SK-N-SH treated with all-trans-retinoic acid at 6 μM for 48 hours (cell line): ENCODE data around the gene EEFSEC.

Experiments used
- ATAC-seq: fragments of 200-7000 bp; cut with Tn5 transposase; 3 replicates; pipeline ENCODE4 v1.9.1; 2020; ENCODE audit warnings: mild to moderate bottlenecking, moderate library complexity
- ARNTL ChIP-seq: fragments of 450-650 bp; formaldehyde crosslinking; IDR thresholded peaks from 2 replicates; pipeline ENCODE4 v1.5.0; 2020; ENCODE audit warnings: low read depth, mild to moderate bottlenecking, moderate library complexity, borderline replicate concordance
- CSDC2 ChIP-seq: fragments of 250-450 bp; sonication (Bioruptor Pico); IDR thresholded peaks from 2 replicates; pipeline ENCODE4 v1.5.0; 2020; ENCODE audit warnings: mild to moderate bottlenecking, moderate library complexity
- GLIS3 ChIP-seq: fragments of 250-450 bp; sonication (Bioruptor Pico); IDR thresholded peaks from 2 replicates; pipeline ENCODE4 v1.5.0; 2020; ENCODE audit warnings: mild to moderate bottlenecking, moderate library complexity
- ISL1 ChIP-seq: fragments of 250-450 bp; sonication (Bioruptor Pico); IDR thresholded peaks from 2 replicates; pipeline ENCODE4 v2.1.2; 2022; ENCODE audit warnings: mild to moderate bottlenecking, moderate library complexity
- OSR1 ChIP-seq: fragments of 250-450 bp; sonication (Bioruptor Pico); IDR thresholded peaks from 2 replicates; pipeline ENCODE4 v1.8.0; 2022; ENCODE audit warnings: moderate library complexity, mild to moderate bottlenecking, inconsistent platforms
- PPARA ChIP-seq: fragments of 250-450 bp; sonication (Bioruptor Pico); IDR thresholded peaks from 2 replicates; pipeline ENCODE4 v1.5.0; 2020; ENCODE audit warnings: mild to moderate bottlenecking, borderline replicate concordance
- RARB ChIP-seq: fragments of 250-450 bp; sonication (Bioruptor Pico); IDR thresholded peaks from 2 replicates; pipeline ENCODE4 v1.8.0; 2021; ENCODE audit warnings: mild to moderate bottlenecking, moderate library complexity
- SNAI2 ChIP-seq: fragments of 250-450 bp; sonication (Bioruptor Pico); IDR thresholded peaks from 2 replicates; pipeline ENCODE4 v1.5.0; 2020; ENCODE audit warnings: mild to moderate bottlenecking, moderate library complexity
- ZC3H10 ChIP-seq: fragments of 250-450 bp; sonication (Bioruptor Pico); IDR thresholded peaks from 2 replicates; pipeline ENCODE4 v1.5.1; 2021; ENCODE audit warnings: mild to moderate bottlenecking, moderate library complexity
- ZFP30 ChIP-seq: fragments of 450-650 bp; formaldehyde crosslinking; IDR thresholded peaks from 2 replicates; pipeline ENCODE4 v1.5.0; 2022; ENCODE audit warnings: mild to moderate bottlenecking, moderate library complexity
- ZNF565 ChIP-seq: fragments of 450-650 bp; formaldehyde crosslinking; conservative IDR thresholded peaks from 2 replicates; pipeline ENCODE4 v1.5.0; 2020; ENCODE audit warnings: low read depth, mild to moderate bottlenecking, moderate library complexity
- ZNF70 ChIP-seq: fragments of 450-650 bp; formaldehyde crosslinking; IDR thresholded peaks from 2 replicates; pipeline ENCODE4 v1.5.0; 2020; ENCODE audit warnings: mild to moderate bottlenecking, moderate library complexity
- ZNF8 ChIP-seq: fragments of 450-650 bp; formaldehyde crosslinking; IDR thresholded peaks from 2 replicates; pipeline ENCODE4 v1.5.0; 2020; ENCODE audit warnings: mild to moderate bottlenecking, moderate library complexity
- TF ChIP-seq, protein P1 (sequence below): fragments of 250-450 bp; sonication (Bioruptor Pico); IDR thresholded peaks from 2 replicates; pipeline ENCODE4 v1.8.0; 2020; ENCODE audit warnings: mild to moderate bottlenecking, moderate library complexity, borderline replicate concordance
- TF ChIP-seq, protein P2 (sequence below): fragments of 250-450 bp; sonication (Bioruptor Pico); IDR thresholded peaks from 2 replicates; pipeline ENCODE4 v1.5.0; 2020; ENCODE audit warnings: mild to moderate bottlenecking, moderate library complexity
- TF ChIP-seq, protein P3 (sequence below): fragments of 250-450 bp; sonication (Bioruptor Pico); IDR thresholded peaks from 2 replicates; pipeline ENCODE4 v1.8.0; 2021; ENCODE audit warnings: low read depth, mild to moderate bottlenecking, moderate library complexity, borderline replicate concordance

EEFSEC gene, protein sequence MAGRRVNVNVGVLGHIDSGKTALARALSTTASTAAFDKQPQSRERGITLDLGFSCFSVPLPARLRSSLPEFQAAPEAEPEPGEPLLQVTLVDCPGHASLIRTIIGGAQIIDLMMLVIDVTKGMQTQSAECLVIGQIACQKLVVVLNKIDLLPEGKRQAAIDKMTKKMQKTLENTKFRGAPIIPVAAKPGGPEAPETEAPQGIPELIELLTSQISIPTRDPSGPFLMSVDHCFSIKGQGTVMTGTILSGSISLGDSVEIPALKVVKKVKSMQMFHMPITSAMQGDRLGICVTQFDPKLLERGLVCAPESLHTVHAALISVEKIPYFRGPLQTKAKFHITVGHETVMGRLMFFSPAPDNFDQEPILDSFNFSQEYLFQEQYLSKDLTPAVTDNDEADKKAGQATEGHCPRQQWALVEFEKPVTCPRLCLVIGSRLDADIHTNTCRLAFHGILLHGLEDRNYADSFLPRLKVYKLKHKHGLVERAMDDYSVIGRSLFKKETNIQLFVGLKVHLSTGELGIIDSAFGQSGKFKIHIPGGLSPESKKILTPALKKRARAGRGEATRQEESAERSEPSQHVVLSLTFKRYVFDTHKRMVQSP

DNA sequence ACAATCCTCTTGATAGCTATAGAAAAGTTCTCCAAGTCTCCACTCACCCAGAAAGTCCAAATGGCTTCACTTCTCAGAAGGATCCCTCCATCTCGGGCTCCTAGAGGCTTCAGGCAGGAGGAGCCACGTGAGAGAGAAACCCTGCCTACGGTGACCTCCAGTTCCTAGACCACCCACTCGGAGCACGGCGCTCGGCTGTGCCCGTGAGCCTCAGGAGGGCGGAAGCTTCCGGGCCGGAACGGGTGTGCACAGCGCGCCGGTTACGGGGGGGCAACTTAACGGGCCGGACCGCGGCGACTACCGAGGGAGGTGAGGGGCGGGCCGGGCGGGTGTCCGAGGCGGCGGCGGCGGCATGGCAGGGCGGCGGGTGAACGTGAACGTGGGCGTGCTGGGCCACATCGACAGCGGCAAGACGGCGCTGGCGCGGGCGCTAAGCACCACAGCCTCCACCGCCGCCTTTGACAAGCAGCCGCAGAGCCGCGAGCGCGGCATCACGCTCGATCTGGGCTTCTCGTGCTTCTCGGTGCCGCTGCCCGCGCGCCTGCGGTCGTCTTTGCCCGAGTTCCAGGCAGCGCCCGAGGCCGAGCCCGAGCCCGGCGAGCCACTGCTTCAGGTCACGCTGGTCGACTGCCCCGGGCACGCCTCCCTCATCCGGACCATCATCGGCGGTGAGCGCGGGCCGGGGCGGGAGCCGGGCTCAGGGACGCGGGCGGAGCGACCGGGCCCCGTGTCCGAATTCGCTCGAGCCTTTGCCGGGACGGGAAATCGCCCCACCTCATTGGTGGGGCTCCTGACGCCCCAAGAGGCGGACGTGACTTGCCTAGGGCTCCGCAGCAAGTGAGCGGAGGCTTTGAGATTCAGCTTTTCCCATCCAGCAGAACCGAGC, at the start of gene EEFSEC:
TSS of gene EEFSEC (plus strand) at position 326 of the 886 bp plus-strand sequence. CDS start at position 353, 27 bp downstream.
- ATAC-seq, result peak; percentile 94
- TF ChIP-seq PPARA (CRISPR knock-in tag) (no peak), ZC3H10 (CRISPR knock-in tag) (no peak), CSDC2 (CRISPR knock-in tag) (no peak), OSR1 (CRISPR knock-in tag) (no peak), ISL1 (CRISPR knock-in tag) (no peak), RARB (CRISPR knock-in tag) (no peak), ZNF8 (CRISPR knock-in tag) (no peak), ZFP30 (CRISPR knock-in tag) (no peak), ARNTL (CRISPR knock-in tag) (no peak), ZNF70 (CRISPR knock-in tag) (no peak)
- TF ChIP-seq, protein P1, sequence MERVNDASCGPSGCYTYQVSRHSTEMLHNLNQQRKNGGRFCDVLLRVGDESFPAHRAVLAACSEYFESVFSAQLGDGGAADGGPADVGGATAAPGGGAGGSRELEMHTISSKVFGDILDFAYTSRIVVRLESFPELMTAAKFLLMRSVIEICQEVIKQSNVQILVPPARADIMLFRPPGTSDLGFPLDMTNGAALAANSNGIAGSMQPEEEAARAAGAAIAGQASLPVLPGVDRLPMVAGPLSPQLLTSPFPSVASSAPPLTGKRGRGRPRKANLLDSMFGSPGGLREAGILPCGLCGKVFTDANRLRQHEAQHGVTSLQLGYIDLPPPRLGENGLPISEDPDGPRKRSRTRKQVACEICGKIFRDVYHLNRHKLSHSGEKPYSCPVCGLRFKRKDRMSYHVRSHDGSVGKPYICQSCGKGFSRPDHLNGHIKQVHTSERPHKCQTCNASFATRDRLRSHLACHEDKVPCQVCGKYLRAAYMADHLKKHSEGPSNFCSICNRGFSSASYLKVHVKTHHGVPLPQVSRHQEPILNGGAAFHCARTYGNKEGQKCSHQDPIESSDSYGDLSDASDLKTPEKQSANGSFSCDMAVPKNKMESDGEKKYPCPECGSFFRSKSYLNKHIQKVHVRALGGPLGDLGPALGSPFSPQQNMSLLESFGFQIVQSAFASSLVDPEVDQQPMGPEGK, result no peak
- TF ChIP-seq, protein P2, sequence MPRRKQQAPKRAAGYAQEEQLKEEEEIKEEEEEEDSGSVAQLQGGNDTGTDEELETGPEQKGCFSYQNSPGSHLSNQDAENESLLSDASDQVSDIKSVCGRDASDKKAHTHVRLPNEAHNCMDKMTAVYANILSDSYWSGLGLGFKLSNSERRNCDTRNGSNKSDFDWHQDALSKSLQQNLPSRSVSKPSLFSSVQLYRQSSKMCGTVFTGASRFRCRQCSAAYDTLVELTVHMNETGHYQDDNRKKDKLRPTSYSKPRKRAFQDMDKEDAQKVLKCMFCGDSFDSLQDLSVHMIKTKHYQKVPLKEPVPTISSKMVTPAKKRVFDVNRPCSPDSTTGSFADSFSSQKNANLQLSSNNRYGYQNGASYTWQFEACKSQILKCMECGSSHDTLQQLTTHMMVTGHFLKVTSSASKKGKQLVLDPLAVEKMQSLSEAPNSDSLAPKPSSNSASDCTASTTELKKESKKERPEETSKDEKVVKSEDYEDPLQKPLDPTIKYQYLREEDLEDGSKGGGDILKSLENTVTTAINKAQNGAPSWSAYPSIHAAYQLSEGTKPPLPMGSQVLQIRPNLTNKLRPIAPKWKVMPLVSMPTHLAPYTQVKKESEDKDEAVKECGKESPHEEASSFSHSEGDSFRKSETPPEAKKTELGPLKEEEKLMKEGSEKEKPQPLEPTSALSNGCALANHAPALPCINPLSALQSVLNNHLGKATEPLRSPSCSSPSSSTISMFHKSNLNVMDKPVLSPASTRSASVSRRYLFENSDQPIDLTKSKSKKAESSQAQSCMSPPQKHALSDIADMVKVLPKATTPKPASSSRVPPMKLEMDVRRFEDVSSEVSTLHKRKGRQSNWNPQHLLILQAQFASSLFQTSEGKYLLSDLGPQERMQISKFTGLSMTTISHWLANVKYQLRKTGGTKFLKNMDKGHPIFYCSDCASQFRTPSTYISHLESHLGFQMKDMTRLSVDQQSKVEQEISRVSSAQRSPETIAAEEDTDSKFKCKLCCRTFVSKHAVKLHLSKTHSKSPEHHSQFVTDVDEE (CRISPR knock-in tag), result no peak

DNA sequence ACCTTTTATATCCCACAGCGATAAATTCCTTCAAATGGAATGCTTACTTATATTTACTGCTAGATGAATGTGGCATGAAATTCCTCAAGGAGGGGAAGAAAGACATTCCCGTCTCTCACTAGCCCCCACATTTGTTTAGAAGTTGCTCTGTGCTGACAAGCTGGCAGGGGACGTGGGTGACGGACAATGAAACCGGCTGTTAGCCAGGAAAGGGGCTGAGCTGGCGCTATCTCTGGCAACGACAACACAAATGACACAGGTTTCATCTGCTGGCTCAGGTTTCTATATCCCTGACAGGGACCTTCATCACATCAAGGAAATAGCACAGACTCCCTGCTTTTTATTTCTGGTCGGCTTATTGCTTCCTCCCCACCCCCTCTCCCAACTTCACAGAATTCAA, 45.4 kb upstream of the EEFSEC start:
- peak; percentile 2; the same call in 2 of the 3 replicates for ATAC-seq
- no peak for TF ChIP-seq ISL1 (CRISPR knock-in tag)
- TF ChIP-seq, protein P1, result peak; percentile 76; the same call in 1 of the 2 replicates
- TF ChIP-seq, protein P2 (CRISPR knock-in tag), result peak; percentile 43; the same call in 1 of the 2 replicates

DNA sequence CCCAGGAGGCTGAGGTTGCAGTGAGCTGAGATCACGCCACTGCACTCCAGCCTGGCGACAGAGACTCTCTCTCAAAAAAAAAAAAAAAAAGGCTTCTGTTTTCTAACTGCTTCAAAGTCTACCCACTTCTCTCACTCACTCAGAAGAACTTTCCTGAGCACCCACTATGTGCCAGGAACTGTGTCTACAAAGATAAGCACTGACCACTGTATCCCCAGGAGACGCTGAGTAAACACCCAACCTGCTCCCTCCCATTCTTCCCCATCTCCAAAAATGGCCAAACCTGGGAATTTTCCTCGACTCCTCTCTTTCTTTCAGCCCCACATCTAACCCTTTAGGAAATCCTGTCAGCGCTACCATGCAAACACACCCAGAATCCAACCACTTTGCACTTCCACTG, 42.1 kb upstream of the EEFSEC start:
- ATAC-seq, result no peak
- TF ChIP-seq ARNTL (CRISPR knock-in tag), result no peak
- TF ChIP-seq PPARA (CRISPR knock-in tag), result no peak

DNA sequence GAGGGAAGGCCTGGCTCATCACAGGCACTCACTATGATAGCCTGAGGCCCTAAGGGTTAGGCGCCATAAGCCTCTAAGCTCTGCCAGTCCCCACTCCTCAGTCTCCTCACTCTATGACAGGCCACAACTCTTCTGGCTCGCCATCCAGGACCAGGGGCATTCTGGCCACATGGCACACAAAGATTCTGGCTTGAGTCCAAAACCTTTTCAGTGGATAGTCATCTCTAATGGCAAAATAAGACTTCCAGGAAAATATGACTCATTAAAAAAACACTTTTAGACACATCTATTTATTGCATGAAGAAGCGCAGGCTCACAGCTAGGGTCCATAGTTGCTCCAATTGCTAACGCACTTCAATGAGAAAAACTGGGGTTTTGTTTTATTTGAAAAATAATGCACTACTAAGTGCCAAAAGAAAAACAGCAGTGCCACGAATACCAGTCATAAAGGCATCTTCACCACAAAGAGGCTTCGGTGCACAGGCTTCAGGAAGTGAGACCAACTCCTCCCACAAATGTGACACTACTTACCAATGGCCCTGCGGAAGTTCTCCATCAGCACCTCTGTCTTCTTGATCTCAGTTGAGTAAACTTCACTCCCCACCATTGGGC, 40.8 kb upstream of the EEFSEC start:
- peak; percentile 88 for ATAC-seq
- TF ChIP-seq ZNF8 (CRISPR knock-in tag) (no peak; the same call in 1 of the 2 replicates), CSDC2 (CRISPR knock-in tag) (0 out of 2 replicates have a peak, but pooled peaks have one; percentile 75), SNAI2 (CRISPR knock-in tag) (peak; percentile 43; the same call in 1 of the 2 replicates), ZNF565 (CRISPR knock-in tag) (peak; percentile 17; the same call in 1 of the 2 replicates), ISL1 (CRISPR knock-in tag) (peak; percentile 95), GLIS3 (CRISPR knock-in tag) (0 out of 2 replicates have a peak, but pooled peaks have one; percentile 27), PPARA (CRISPR knock-in tag) (no peak)
- TF ChIP-seq, protein P3, sequence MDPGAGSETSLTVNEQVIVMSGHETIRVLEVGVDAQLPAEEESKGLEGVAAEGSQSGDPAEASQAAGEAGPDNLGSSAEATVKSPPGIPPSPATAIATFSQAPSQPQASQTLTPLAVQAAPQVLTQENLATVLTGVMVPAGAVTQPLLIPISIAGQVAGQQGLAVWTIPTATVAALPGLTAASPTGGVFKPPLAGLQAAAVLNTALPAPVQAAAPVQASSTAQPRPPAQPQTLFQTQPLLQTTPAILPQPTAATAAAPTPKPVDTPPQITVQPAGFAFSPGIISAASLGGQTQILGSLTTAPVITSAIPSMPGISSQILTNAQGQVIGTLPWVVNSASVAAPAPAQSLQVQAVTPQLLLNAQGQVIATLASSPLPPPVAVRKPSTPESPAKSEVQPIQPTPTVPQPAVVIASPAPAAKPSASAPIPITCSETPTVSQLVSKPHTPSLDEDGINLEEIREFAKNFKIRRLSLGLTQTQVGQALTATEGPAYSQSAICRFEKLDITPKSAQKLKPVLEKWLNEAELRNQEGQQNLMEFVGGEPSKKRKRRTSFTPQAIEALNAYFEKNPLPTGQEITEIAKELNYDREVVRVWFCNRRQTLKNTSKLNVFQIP (CRISPR knock-in tag), result no peak
